Astrocyte (in vitro differentiated cells and primary cell): ENCODE results near the gene LRP1B. TPM values are rescaled to one million over a fixed set of nuclear protein-coding genes. Genes with fewer than 3 reads are reported as not detected.

Source experiments
- DNase-seq: peaks from one replicate; pipeline ENCODE4 v3.0.0-alpha.2; 2010; ENCODE audit warnings: low read depth
- FAIRE-seq: peaks from 2 replicates; lab custom pipeline; 2011; peaks lifted over from hg19 to GRCh38; lab: Jason Lieb, UNC
- H2AFZ ChIP-seq: 2 replicates; pipeline ENCODE4 v1.6.0; 2012; ENCODE audit warnings: low read depth, low read length, inconsistent platforms
- H3K27ac ChIP-seq: 2 replicates; pipeline ENCODE4 v1.5.1; 2011; ENCODE audit warnings: low read depth, low read length, inconsistent platforms
- H3K27me3 ChIP-seq: 2 replicates; pipeline ENCODE4 v1.6.0; 2011; ENCODE audit warnings: low read length, inconsistent platforms; ENCODE audit not compliant: insufficient read depth
- H3K36me3 ChIP-seq: 2 replicates; pipeline ENCODE4 v1.5.1; 2011; ENCODE audit warnings: low read length, inconsistent platforms; ENCODE audit not compliant: insufficient read depth
- H3K4me1 ChIP-seq: 2 replicates; pipeline ENCODE4 v1.5.1; 2011; ENCODE audit warnings: low read length, inconsistent platforms; ENCODE audit not compliant: insufficient read depth
- H3K4me2 ChIP-seq: 2 replicates; pipeline ENCODE4 v1.6.0; 2012; ENCODE audit warnings: low read length, inconsistent platforms
- H3K4me3 ChIP-seq: 2 replicates; pipeline ENCODE4 v1.5.1; 2011; ENCODE audit warnings: low read depth, mild to moderate bottlenecking, low read length, inconsistent platforms; ENCODE audit not compliant: insufficient read depth
- H3K79me2 ChIP-seq: 2 replicates; pipeline ENCODE4 v1.6.0; 2012; ENCODE audit warnings: mild to moderate bottlenecking, low read length, inconsistent platforms; ENCODE audit not compliant: insufficient read depth
- H3K9ac ChIP-seq: 2 replicates; pipeline ENCODE4 v1.6.0; 2012; ENCODE audit warnings: mild to moderate bottlenecking, low read length, inconsistent platforms
- H3K9me3 ChIP-seq: 2 replicates; pipeline ENCODE4 v1.5.1; 2012; ENCODE audit warnings: low read depth, mild to moderate bottlenecking, low read length, inconsistent platforms; ENCODE audit not compliant: insufficient read depth
- H4K20me1 ChIP-seq: 2 replicates; pipeline ENCODE4 v1.6.0; 2012; ENCODE audit warnings: low read length, inconsistent platforms; ENCODE audit not compliant: insufficient read depth
- H3K27ac Mint-ChIP-seq: one replicate; pipeline ENCODE4 v1.8.0; 2021; ENCODE audit warnings: mild to moderate bottlenecking, mixed read lengths; ENCODE audit not compliant: unreplicated experiment
- H3K27me3 Mint-ChIP-seq: one replicate; pipeline ENCODE4 v1.8.0; 2021; ENCODE audit warnings: low read depth, mixed read lengths; ENCODE audit not compliant: unreplicated experiment
- H3K36me3 Mint-ChIP-seq: one replicate; pipeline ENCODE4 v1.8.0; 2021; ENCODE audit warnings: low read depth, mixed read lengths; ENCODE audit not compliant: unreplicated experiment
- H3K4me1 Mint-ChIP-seq: one replicate; pipeline ENCODE4 v1.8.0; 2021; ENCODE audit warnings: low read depth, mixed read lengths; ENCODE audit not compliant: unreplicated experiment
- H3K4me3 Mint-ChIP-seq: one replicate; pipeline ENCODE4 v1.8.0; 2021; ENCODE audit warnings: mild to moderate bottlenecking, moderate library complexity, mixed read lengths; ENCODE audit not compliant: unreplicated experiment
- H3K9me3 Mint-ChIP-seq: one replicate; pipeline ENCODE4 v1.8.0; 2021; ENCODE audit warnings: mild to moderate bottlenecking, mixed read lengths; ENCODE audit not compliant: unreplicated experiment
- EZH2 ChIP-seq: IDR thresholded peaks from 2 replicates; pipeline ENCODE4 v1.6.1; 2012; ENCODE audit warnings: mild to moderate bottlenecking, low read length, inconsistent platforms; ENCODE audit not compliant: insufficient read depth
- total RNA-seq: library from RNA; stranded (reverse); gene quantifications from 2 replicates; pipeline ENCODE4 v1.2.1, GENCODE V29; 2021
- TF ChIP-seq, protein P1 (sequence below): IDR thresholded peaks from 2 replicates; pipeline ENCODE4 v1.5.1; 2011; ENCODE audit warnings: low read depth, mild to moderate bottlenecking, inconsistent platforms, low read length, moderate library complexity; ENCODE audit not compliant: insufficient read depth

Gene LRP1B
- total RNA-seq, 1 donor from 2014 or later: 1.5 TPM

DNA sequence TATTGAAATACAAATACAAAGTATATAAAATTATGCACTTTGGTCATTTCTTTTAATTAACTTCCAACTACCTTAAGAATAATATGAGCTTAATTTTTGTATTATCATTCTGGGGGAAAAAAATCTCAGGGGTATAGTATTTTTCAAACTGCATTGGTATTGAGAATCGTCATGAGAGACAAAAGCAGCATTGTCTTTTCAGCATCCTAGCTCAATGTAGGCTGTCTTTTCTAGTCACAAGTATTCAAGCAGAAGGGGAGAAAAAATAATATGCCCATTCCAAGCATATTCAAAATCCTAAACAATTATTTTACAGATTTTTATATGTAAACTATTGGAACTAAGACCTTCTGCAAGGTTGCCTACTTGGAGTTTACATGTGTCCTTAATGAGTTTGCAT, 693.3 kb downstream of the LRP1B start:
- H3K4me2 ChIP-seq: no peak overlapping the region
- Mint-ChIP-seq H3K27me3 (no peaks in the 10 kb centered on the region), H3K4me3 (no peak overlapping the region), H3K4me1 (no peaks in the 10 kb centered on the region), H3K27ac (no peak overlapping the region), H3K9me3 (no peaks in the 10 kb centered on the region), H3K36me3 (no peaks in the 10 kb centered on the region)
- no peaks in the 10 kb centered on the region for H3K27me3 ChIP-seq
- no peak for TF ChIP-seq EZH2
- TF ChIP-seq, protein P1, sequence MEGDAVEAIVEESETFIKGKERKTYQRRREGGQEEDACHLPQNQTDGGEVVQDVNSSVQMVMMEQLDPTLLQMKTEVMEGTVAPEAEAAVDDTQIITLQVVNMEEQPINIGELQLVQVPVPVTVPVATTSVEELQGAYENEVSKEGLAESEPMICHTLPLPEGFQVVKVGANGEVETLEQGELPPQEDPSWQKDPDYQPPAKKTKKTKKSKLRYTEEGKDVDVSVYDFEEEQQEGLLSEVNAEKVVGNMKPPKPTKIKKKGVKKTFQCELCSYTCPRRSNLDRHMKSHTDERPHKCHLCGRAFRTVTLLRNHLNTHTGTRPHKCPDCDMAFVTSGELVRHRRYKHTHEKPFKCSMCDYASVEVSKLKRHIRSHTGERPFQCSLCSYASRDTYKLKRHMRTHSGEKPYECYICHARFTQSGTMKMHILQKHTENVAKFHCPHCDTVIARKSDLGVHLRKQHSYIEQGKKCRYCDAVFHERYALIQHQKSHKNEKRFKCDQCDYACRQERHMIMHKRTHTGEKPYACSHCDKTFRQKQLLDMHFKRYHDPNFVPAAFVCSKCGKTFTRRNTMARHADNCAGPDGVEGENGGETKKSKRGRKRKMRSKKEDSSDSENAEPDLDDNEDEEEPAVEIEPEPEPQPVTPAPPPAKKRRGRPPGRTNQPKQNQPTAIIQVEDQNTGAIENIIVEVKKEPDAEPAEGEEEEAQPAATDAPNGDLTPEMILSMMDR: no peak
- H3K27ac ChIP-seq: no peak overlapping the region
- no peak overlapping the region for H3K9ac ChIP-seq
- no peak overlapping the region for H3K4me3 ChIP-seq
- no peaks in the 10 kb centered on the region for H3K9me3 ChIP-seq
- FAIRE-seq (no peak), DNase-seq (no peak)
- no peaks in the 10 kb centered on the region for H3K79me2 ChIP-seq
- H4K20me1 ChIP-seq: no peaks in the 10 kb centered on the region
- H3K36me3 ChIP-seq: no peaks in the 10 kb centered on the region
- no peaks in the 10 kb centered on the region for H3K4me1 ChIP-seq
- H2AFZ ChIP-seq: no peak overlapping the region

- Histone ChIP-seq H3K4me3 (no peak overlapping the region), H3K9ac (no peak overlapping the region), H3K9me3 (no peaks in the 10 kb centered on the region), H4K20me1 (no peaks in the 10 kb centered on the region), H3K27me3 (no peaks in the 10 kb centered on the region), H3K27ac (no peak overlapping the region), H2AFZ (no peak overlapping the region), H3K36me3 (no peaks in the 10 kb centered on the region), H3K4me1 (no peaks in the 10 kb centered on the region), H3K4me2 (no peak overlapping the region), H3K79me2 (no peaks in the 10 kb centered on the region)
- Mint-ChIP-seq H3K27me3 (no peaks in the 10 kb centered on the region), H3K36me3 (no peaks in the 10 kb centered on the region), H3K4me1 (no peaks in the 10 kb centered on the region), H3K4me3 (no peak overlapping the region), H3K9me3 (no peaks in the 10 kb centered on the region), H3K27ac (no peak overlapping the region)
- DNase-seq (no peak), FAIRE-seq (no peak)
- TF ChIP-seq, protein P1: no peak
- TF ChIP-seq EZH2: no peak
These were observed 707.7 kb downstream of the LRP1B start for GRCh38 chr2:141423124-141423523.

DNA sequence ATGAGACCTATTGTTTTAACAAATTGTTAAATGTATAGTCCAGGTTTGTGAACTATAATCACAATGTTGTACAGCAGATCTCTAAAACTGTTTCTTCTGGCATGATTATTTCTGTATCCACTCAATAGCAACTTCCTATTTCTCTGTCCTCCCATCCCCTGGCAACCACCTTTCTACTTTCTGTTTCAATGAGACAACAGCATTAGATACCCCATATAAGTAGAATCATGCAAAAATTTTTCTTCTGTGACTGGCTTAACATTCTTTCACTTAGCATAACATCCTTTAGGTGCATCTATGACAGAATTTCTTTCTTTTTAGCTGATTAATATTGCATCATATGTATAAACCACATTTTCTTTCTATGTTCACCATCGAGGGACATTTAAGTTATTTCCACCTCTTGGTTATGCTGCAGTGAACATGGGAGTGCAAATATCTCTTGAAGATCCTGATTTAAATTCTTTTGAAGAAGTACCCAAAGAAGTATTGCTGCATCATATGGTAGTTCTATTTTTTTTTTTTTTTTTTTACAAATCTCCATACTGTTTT, 713.5 kb downstream of the LRP1B start:
- Histone ChIP-seq H3K4me1 (no peaks in the 10 kb centered on the region), H3K9me3 (no peaks in the 10 kb centered on the region), H3K27me3 (no peaks in the 10 kb centered on the region), H3K4me2 (no peak overlapping the region), H3K27ac (no peak overlapping the region), H2AFZ (no peak overlapping the region), H3K79me2 (no peaks in the 10 kb centered on the region), H3K36me3 (no peaks in the 10 kb centered on the region), H3K4me3 (no peak overlapping the region), H4K20me1 (no peaks in the 10 kb centered on the region), H3K9ac (no peak overlapping the region)
- TF ChIP-seq EZH2: no peak
- TF ChIP-seq, protein P1: no peak
- Mint-ChIP-seq H3K27me3 (no peaks in the 10 kb centered on the region), H3K36me3 (no peaks in the 10 kb centered on the region), H3K27ac (no peak overlapping the region), H3K4me3 (no peak overlapping the region), H3K4me1 (peaks cover 2% of the 10 kb centered on the region), H3K9me3 (peaks cover 3% of the 10 kb centered on the region)
- DNase-seq (no peak), FAIRE-seq (no peak)
